IMR-90 (cell line): Measurements from ENCODE around the gene APIP. TPM values are rescaled to one million over a fixed set of nuclear protein-coding genes. Genes with fewer than 3 reads are reported as not detected.

Source experiments
- ATAC-seq: fragments of 200-7000 bp; cut with Tn5 transposase; 2 replicates; pipeline ENCODE4 v1.9.1; 2020; ENCODE audit warnings: low read depth, mild to moderate bottlenecking, moderate library complexity
- BruUV-seq: library from RNA; stranded (reverse); fragments of 400-500 nt; replicated peaks from 2 replicates; lab custom pipeline; 2021; lab: Mats Ljungman, UMichigan
- CTCF ChIA-PET: fragments of 300-600 bp; formaldehyde crosslinking; extraction: SDS; loops from one replicate; lab custom pipeline; 2021; ENCODE audit warnings: antibody characterized with exemption; lab: Yijun Ruan, JAX
- POLR2A ChIA-PET: fragments of 300-600 bp; sonication (Branson Sonifier 250); formaldehyde crosslinking; loops from one replicate; lab custom pipeline; 2022; ENCODE audit warnings: antibody characterized with exemption; ENCODE audit not compliant: unreplicated experiment; lab: Charles Lee
- DNase-seq: peaks from one replicate; pipeline ENCODE4 v3.0.0; 2013
- H2AFZ ChIP-seq: replicated peaks from 2 replicates; pipeline ENCODE3; 2013; ENCODE audit warnings: low read length, mild to moderate bottlenecking; ENCODE audit not compliant: poor library complexity
- H2AK5ac ChIP-seq: 2 replicates; pipeline ENCODE4 v1.6.1; 2013; ENCODE audit warnings: low read depth, low read length, inconsistent platforms
- H2AK9ac ChIP-seq: replicated peaks from 2 replicates; pipeline ENCODE3; 2013; ENCODE audit warnings: mild to moderate bottlenecking, low read depth, low read length, moderate library complexity; ENCODE audit not compliant: poor library complexity
- H2BK120ac ChIP-seq: 2 replicates; pipeline ENCODE4 v1.6.1; 2013; ENCODE audit warnings: low read depth, low read length, inconsistent platforms
- H2BK15ac ChIP-seq: 3 replicates; pipeline ENCODE4 v1.6.1; 2013; ENCODE audit warnings: low read depth, low read length, inconsistent platforms
- H2BK20ac ChIP-seq: 2 replicates; pipeline ENCODE4 v1.6.1; 2013; ENCODE audit warnings: low read depth, mild to moderate bottlenecking, inconsistent platforms, low read length, moderate library complexity
- H2BK5ac ChIP-seq: 2 replicates; pipeline ENCODE4 v1.6.1; 2013; ENCODE audit warnings: mild to moderate bottlenecking, low read depth, low read length, inconsistent platforms; ENCODE audit not compliant: poor library complexity, severe bottlenecking
- H3K14ac ChIP-seq: replicated peaks from 2 replicates; pipeline ENCODE4 v1.6.1; 2013; ENCODE audit warnings: low read depth, low read length, inconsistent platforms
- H3K18ac ChIP-seq: 2 replicates; pipeline ENCODE4 v1.6.1; 2013; ENCODE audit warnings: low read depth, low read length, control low read depth
- H3K23ac ChIP-seq: 2 replicates; pipeline ENCODE4 v1.6.1; 2013; ENCODE audit warnings: low read depth, low read length, inconsistent platforms
- H3K27ac ChIP-seq: 2 replicates; pipeline ENCODE4 v1.5.1; 2013; ENCODE audit warnings: mild to moderate bottlenecking, control low read depth, low read length; ENCODE audit not compliant: insufficient read depth
- H3K27me3 ChIP-seq: 2 replicates; pipeline ENCODE4 v1.6.1; 2013; ENCODE audit warnings: low read length; ENCODE audit not compliant: control insufficient read depth, insufficient read depth
- H3K36me3 ChIP-seq: 2 replicates; pipeline ENCODE4 v1.6.1; 2013; ENCODE audit warnings: low read length, mixed read lengths; ENCODE audit not compliant: control insufficient read depth, insufficient read depth
- H3K4ac ChIP-seq: 2 replicates; pipeline ENCODE4 v1.6.1; 2013; ENCODE audit warnings: low read depth, low read length, inconsistent platforms
- H3K4me1 ChIP-seq: 2 replicates; pipeline ENCODE4 v1.6.1; 2013; ENCODE audit warnings: low read length, mixed read lengths; ENCODE audit not compliant: control insufficient read depth, insufficient read depth
- H3K4me2 ChIP-seq: 2 replicates; pipeline ENCODE4 v1.6.1; 2013; ENCODE audit warnings: low read depth, mild to moderate bottlenecking, control low read depth, low read length, moderate library complexity
- H3K4me3 ChIP-seq: 2 replicates; pipeline ENCODE4 v1.5.1; 2013; ENCODE audit warnings: low read depth, mild to moderate bottlenecking, control low read depth, low read length, moderate library complexity; ENCODE audit not compliant: insufficient read depth
- H3K56ac ChIP-seq: 2 replicates; pipeline ENCODE4 v1.6.1; 2013; ENCODE audit warnings: low read length, inconsistent platforms; ENCODE audit not compliant: insufficient read depth; ENCODE audit errors: extremely low read depth
- H3K79me1 ChIP-seq, 2 experiments: 2 replicates each; pipeline ENCODE4 v1.6.1; 2013; ENCODE audit warnings: low read length in 2 of 2, inconsistent platforms in 1 of 2, low read depth in 1 of 2
- H3K9ac ChIP-seq: 2 replicates; pipeline ENCODE4 v1.6.1; 2013; ENCODE audit warnings: low read depth, low read length, control low read depth
- H3K9me1 ChIP-seq: 2 replicates; pipeline ENCODE4 v1.6.1; 2013; ENCODE audit warnings: low read length, inconsistent platforms; ENCODE audit not compliant: insufficient read depth
- H3K9me3 ChIP-seq: 2 replicates; pipeline ENCODE4 v1.6.1; 2013; ENCODE audit warnings: low read length; ENCODE audit not compliant: control insufficient read depth, insufficient read depth
- H4K20me1 ChIP-seq: 2 replicates; pipeline ENCODE4 v1.6.1; 2013; ENCODE audit warnings: low read length, inconsistent platforms; ENCODE audit not compliant: insufficient read depth
- H4K5ac ChIP-seq: 2 replicates; pipeline ENCODE4 v1.6.1; 2013; ENCODE audit warnings: mild to moderate bottlenecking, low read depth, low read length, control low read depth
- H4K8ac ChIP-seq, 2 experiments: 2 replicates each; pipeline ENCODE4 v1.6.1; 2013; ENCODE audit warnings: low read depth in 2 of 2, low read length in 2 of 2, control low read depth in 1 of 2, inconsistent platforms in 1 of 2
- H4K91ac ChIP-seq: 2 replicates; pipeline ENCODE4 v1.6.1; 2013; ENCODE audit warnings: low read depth, low read length, inconsistent platforms; ENCODE audit not compliant: insufficient read depth
- BHLHE40 ChIP-seq: fragments of 150-350 bp; IDR thresholded peaks from 2 replicates; pipeline ENCODE4 v1.6.1; 2016; ENCODE audit warnings: mild to moderate bottlenecking, low read depth, low read length
- CHD1 ChIP-seq: IDR thresholded peaks from 2 replicates; pipeline ENCODE4 v1.6.1; 2012; ENCODE audit warnings: low read depth, low read length, improper control_type of control experiment
- CTCF ChIP-seq: conservative IDR thresholded peaks from 2 replicates; pipeline ENCODE4 v1.5.1; 2012; ENCODE audit warnings: mild to moderate bottlenecking, low read depth, low read length, improper control_type of control experiment
- NFE2L2 ChIP-seq: fragments of 150-350 bp; IDR thresholded peaks from 2 replicates; pipeline ENCODE4 v1.6.1; 2016; ENCODE audit warnings: low read depth, mild to moderate bottlenecking, low read length
- RAD21 ChIP-seq: IDR thresholded peaks from 2 replicates; pipeline ENCODE4 v1.6.1; 2012; ENCODE audit warnings: low read length, improper control_type of control experiment
- RFX5 ChIP-seq: IDR thresholded peaks from 2 replicates; pipeline ENCODE4 v1.8.0; 2012; ENCODE audit warnings: low read depth, mild to moderate bottlenecking, low read length, moderate library complexity
- SMC3 ChIP-seq: fragments of 150-350 bp; IDR thresholded peaks from 2 replicates; pipeline ENCODE4 v1.6.1; 2016; ENCODE audit warnings: low read depth, mild to moderate bottlenecking, antibody characterized with exemption, low read length, moderate library complexity
- WGBS, 2 experiments: methylation state at CpG; one replicate each; pipeline versions ENCODE4 v1.1.5 to v1.1.7; 2013; ENCODE audit warnings: missing lambda C conversion rate in 2 of 2; ENCODE audit not compliant: insufficient read length in 1 of 2; ENCODE audit errors: extremely low coverage in 2 of 2; 5-methylcytosine and 5-hydroxymethylcytosine counted together
- dilution Hi-C: fragments of 300-500 bp; cut with HindIII; formaldehyde crosslinking; loops from one replicate; pipeline ENCODE4 v1.14.3; 2018; ENCODE audit warnings: low sequenced_read_pairs; ENCODE audit not compliant: unreplicated experiment
- in situ Hi-C: fragments of 300-500 bp; cut with MboI; formaldehyde crosslinking; loops from 3 replicates; pipeline ENCODE4 v1.14.3; 2019; ENCODE audit warnings: low sequenced_read_pairs, inconsistent platforms, mixed read lengths
- intact Hi-C: fragments of 100-400 bp; cut with micrococcal nuclease; formaldehyde crosslinking; loops from 2 replicates; pipeline ENCODE4 v1.10.0; 2022
- polyA plus RNA-seq, 3 experiments: library from polyadenylated mRNA; depleted of rRNA; stranded (reverse); fragments of >200 nt; gene quantifications; 2 replicates each; pipeline ENCODE4 v1.2.3, GENCODE V29; 2012; ENCODE audit warnings: low replicate concordance in 1 of 3
- total RNA-seq: library from RNA; depleted of rRNA; stranded (reverse); fragments of >200 nt; gene quantifications from 2 replicates; pipeline ENCODE4 v1.2.3, GENCODE V29; 2012
- TF ChIP-seq, protein P1 (sequence below): fragments of 150-350 bp; IDR thresholded peaks from 2 replicates; pipeline ENCODE4 v1.6.1; 2016; ENCODE audit warnings: low read depth, mild to moderate bottlenecking, low read length, moderate library complexity, borderline replicate concordance

APIP gene
- total and polyA plus RNA-seq, 2 of the 4 experiments (the other 2 are of a cell fraction), result 9.9 to 16.6 TPM

- DNase-seq, result peak; percentile 31
- Histone ChIP-seq H3K18ac (peak overlapping the region; percentile 91), H3K9ac (peak overlapping the region; percentile 19; the same call in 1 of the 2 replicates), H4K5ac (peak overlapping the region; percentile 70; the same call in 1 of the 2 replicates), H3K36me3 (no peaks in the 10 kb centered on the region; the same call in 1 of the 2 replicates), H3K9me3 (no peaks in the 10 kb centered on the region), H3K4me2 (peak overlapping the region; percentile 77), H3K56ac (no peak overlapping the region), H3K4me1 (peaks cover 14% of the 10 kb centered on the region), H3K4ac (no peak overlapping the region), H2BK120ac (no peak overlapping the region), H3K23ac (peak overlapping the region; percentile 2; the same call in 1 of the 2 replicates), H2BK20ac (no peak overlapping the region), H2AK9ac (no peak overlapping the region), H3K4me3 (no peak overlapping the region), H3K14ac (no peak overlapping the region), H4K20me1 (no peaks in the 10 kb centered on the region; the same call in 1 of the 2 replicates), H3K27me3 (no peaks in the 10 kb centered on the region), H2BK15ac (no peak overlapping the region), H3K27ac (peak overlapping the region; percentile 66; the same call in 1 of the 2 replicates), H4K91ac (no peak overlapping the region), H3K79me1 (peaks cover 21 to 48% of the 10 kb centered on the region in 2 experiments), H2AFZ (no peak overlapping the region), H2AK5ac (no peak overlapping the region), H3K9me1 (no peaks in the 10 kb centered on the region), H2BK5ac (peak overlapping the region; percentile 63), H4K8ac (no peak overlapping the region)
- in situ Hi-C loops (no loop called here), dilution Hi-C loops (no loop called here), intact Hi-C loops (loop anchor here (5.0 to 10.0 kb wide), 4 partner anchors 69 to 376 kb away; no protein-coding TSS in a partner anchor)
- ATAC-seq, result peak; percentile 36
- CTCF ChIA-PET, result interaction anchor here (1.0 kb wide), 1 partner anchor 10 kb away, joined by 3 read pairs; no protein-coding TSS in a partner anchor
- BruUV-seq, result no TSS peak
- WGBS, 2 experiments, result no CpG with 5 or more reads among the region's 3 CpGs
- TF ChIP-seq RAD21, result no peak
- TF ChIP-seq BHLHE40, result no peak; the same call in 1 of the 2 replicates
- TF ChIP-seq CHD1, result no peak
- no peak for TF ChIP-seq CTCF
- no peak for TF ChIP-seq NFE2L2
- no peak for TF ChIP-seq SMC3
- TF ChIP-seq RFX5, result no peak
- TF ChIP-seq, protein P1, sequence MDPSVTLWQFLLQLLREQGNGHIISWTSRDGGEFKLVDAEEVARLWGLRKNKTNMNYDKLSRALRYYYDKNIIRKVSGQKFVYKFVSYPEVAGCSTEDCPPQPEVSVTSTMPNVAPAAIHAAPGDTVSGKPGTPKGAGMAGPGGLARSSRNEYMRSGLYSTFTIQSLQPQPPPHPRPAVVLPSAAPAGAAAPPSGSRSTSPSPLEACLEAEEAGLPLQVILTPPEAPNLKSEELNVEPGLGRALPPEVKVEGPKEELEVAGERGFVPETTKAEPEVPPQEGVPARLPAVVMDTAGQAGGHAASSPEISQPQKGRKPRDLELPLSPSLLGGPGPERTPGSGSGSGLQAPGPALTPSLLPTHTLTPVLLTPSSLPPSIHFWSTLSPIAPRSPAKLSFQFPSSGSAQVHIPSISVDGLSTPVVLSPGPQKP, result no peak
- POLR2A ChIA-PET, result interaction anchor here (0.6 to 1.5 kb wide), 3 partner anchors 11 to 212 kb away, joined by 5 to 9 read pairs (median 6); no protein-coding TSS in a partner anchor
Measured at GRCh38 chr11:34928268-34928959, 12.2 kb upstream of the APIP start.
